Retinal pigment epithelial cell (primary cell): ENCODE results near the gene PRSS48.
"Not testable (repeated sequence)": the region's sequence is repeated elsewhere in the genome, so short reads cannot be mapped to it uniquely, and the experiment has no call there.

ENCODE experiments used
- DNase-seq: peaks from one replicate; pipeline ENCODE4 v3.0.0-alpha.2; 2010; ENCODE audit warnings: low read depth
- H3K4me3 ChIP-seq: 2 replicates; pipeline ENCODE4 v1.5.1; 2011; ENCODE audit warnings: mild to moderate bottlenecking, low read length, control low read depth, moderate library complexity
- CTCF ChIP-seq: conservative IDR thresholded peaks from 2 replicates; pipeline ENCODE4 v1.5.1; 2011; ENCODE audit warnings: low read depth, low read length, control low read depth, inconsistent platforms

Gene PRSS48

GRCh38 chr4:151263455-151263854 lies 13.5 kb upstream of the PRSS48 start:
- H3K4me3 ChIP-seq = no peak overlapping the region
- no peak for TF ChIP-seq CTCF
- DNase-seq = peak; percentile 7

GRCh38 chr4:151266497-151266896 lies 10.5 kb upstream of the PRSS48 start:
- no peak for DNase-seq
- TF ChIP-seq CTCF = no peak
- H3K4me3 ChIP-seq = no peak overlapping the region

DNA sequence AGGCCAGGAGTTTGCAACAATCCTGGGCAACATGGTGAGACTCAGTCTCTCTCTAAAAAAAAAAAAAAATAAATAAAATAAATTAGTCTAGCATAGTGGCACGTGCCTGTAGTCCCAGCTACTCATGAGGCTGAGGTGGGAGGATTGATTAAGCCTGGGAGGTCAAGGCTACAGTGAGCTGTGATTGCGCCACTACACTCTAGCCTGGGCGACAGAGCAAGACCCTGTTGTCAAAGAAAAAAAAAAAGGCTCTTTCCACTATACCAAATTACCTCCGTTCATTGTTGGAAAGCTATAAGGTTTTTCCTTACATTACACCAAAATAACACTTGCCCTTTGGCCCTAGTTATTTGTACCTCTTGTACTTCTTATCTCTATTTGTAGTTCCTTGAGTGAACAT lies 9.9 kb upstream of the PRSS48 start:
- DNase-seq = no peak
- TF ChIP-seq CTCF = no peak
- H3K4me3 ChIP-seq = no peak overlapping the region

DNA sequence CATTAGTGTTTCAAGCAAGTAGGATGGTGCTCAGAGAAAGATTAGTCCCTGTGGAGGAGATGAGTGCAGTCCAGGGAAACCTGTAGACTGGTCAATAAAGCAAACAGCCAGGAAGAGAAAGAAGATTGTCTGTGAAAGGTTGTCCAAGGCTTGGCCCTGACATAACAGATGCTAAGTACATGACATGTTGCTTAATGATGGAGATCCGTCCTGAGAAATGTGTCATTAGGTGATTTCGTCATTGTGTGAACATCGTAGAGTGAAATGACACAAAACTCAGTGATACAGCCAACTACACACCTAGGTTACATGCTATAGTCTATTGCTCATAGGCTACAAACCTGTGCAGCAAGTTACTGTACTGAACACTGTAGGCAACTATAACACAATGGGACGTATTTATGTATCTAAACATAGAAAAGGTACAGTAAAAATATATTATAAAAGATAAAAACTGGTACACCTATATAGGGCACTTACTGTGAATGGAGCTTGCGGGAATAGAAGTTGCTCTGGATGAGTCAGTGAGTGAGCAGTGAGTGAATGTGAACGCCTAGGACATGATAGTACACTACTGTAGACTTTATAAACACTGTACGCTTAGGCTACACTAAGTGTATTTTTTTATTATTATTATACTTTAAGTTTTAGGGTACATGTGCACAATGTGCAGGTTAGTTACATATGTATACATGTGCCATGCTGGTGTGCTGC lies 9.0 kb upstream of the PRSS48 start:
- TF ChIP-seq CTCF = no peak

DNA sequence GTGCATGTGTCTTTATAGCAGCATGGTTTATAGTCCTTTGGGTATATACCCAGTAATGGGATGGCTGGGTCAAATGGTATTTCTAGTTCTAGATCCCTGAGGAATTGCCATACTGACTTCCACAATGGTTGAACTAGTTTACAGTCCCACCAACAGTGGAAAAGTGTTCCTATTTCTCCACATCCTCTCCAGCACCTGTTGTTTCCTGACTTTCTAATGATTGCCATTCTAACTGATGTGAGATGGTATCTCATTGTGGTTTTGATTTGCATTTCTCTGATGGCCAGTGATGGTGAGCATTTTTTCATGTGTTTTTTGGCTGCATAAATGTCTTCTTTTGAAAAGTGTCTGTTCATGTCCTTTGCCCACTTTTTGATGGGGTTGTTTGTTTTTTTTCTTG lies 8.1 kb upstream of the PRSS48 start:
- H3K4me3 ChIP-seq, DNase-seq: not testable (repeated sequence)

More for the DNA sequence above, 9.0 kb upstream of the PRSS48 start:
- DNase-seq = no peak
- H3K4me3 ChIP-seq = no peak overlapping the region

DNA sequence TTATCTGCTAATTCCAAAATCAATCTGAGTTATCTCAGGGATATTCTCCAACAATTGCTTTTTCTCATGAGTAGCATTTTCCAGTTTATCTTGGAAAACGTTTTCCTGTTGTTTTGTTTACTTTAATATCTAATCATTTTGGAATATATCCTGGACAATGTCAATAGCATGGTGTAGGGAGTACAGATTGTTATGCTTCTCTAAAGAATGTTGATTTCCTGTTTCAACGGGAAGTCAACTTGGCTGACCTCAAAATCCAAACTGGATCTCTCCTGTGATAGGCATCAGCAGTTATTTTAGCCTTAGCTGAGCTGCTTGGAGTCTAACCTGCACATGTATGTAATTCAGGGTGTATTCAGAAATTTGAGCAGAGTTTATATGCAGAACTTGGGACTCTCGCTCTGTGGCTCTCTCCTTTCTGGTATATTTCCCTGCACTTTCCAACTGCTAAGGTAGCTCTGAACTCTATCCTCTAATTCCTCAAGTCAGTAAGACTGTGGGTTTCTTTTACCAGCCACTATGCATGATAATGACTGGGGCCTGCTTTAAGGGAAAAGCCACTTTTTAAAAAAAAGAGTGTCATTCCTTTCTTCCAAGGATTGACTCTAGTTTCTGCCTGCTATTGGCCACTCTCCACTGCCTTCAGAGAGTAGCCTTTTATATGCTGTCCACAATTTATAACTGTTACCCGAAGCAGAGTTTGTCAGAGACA lies 7.7 kb downstream of the PRSS48 start:
- no peak for DNase-seq
- no peak overlapping the region for H3K4me3 ChIP-seq
- no peak for TF ChIP-seq CTCF

DNA sequence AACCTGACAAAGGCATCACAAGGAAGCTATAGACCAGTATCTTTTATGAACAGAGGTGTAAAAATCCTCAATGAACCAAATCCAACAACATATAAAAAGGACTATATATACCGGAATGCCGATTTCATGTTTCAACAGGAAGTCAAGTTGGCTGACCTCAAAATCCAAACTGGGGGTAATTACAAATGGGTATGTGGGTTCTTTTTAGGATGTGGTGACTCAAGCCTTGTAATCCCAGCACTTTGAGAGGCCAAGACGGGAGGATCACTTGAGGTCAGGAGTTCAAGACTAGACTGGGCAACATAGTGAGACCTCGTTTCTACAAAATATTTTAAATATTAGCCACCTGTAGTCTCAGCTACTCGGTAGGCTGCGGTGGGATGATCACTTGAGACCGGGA lies 10.4 kb downstream of the PRSS48 start:
- H3K4me3 ChIP-seq = no peak overlapping the region
- no peak for TF ChIP-seq CTCF
- no peak for DNase-seq
